OCI-M1 (cell line): ENCODE results near the gene TPP2.

Experiments
- DNase-seq: peaks from one replicate; lab custom pipeline; 2025; lab: John Stamatoyannopoulos, UW

TPP2 gene

GRCh38 chr13:102596147-102597028 is at the start of gene TPP2:
TSS of gene TPP2 (plus strand) at chr13:102596986. CDS start at chr13:102597039, 53 bp downstream.
- peak; percentile 99 for DNase-seq

- no peak for DNase-seq
These were observed 48.0 kb upstream of the TPP2 start for GRCh38 chr13:102548811-102549210.

- no peak for DNase-seq
These were observed 46.3 kb upstream of the TPP2 start for GRCh38 chr13:102550507-102550906.

GRCh38 chr13:102555914-102556553 is 40.8 kb upstream of the TPP2 start:
- peak; percentile 74 for DNase-seq

GRCh38 chr13:102556806-102557205 is 40.0 kb upstream of the TPP2 start:
- DNase-seq, result no peak

GRCh38 chr13:102558029-102558428 is 38.8 kb upstream of the TPP2 start:
- no peak for DNase-seq

GRCh38 chr13:102561933-102562332 is 34.9 kb upstream of the TPP2 start:
- DNase-seq, result no peak

- no peak for DNase-seq
These were observed 33.5 kb upstream of the TPP2 start for GRCh38 chr13:102563267-102563666.

GRCh38 chr13:102564564-102564963 is 32.2 kb upstream of the TPP2 start:
- no peak for DNase-seq

- DNase-seq, result no peak
These were observed 30.3 kb upstream of the TPP2 start for GRCh38 chr13:102566513-102566912.

- DNase-seq, result no peak
These were observed 28.9 kb upstream of the TPP2 start for GRCh38 chr13:102567857-102568256.

- no peak for DNase-seq
These were observed 27.3 kb upstream of the TPP2 start for GRCh38 chr13:102569488-102569887.

GRCh38 chr13:102571075-102571474 is 25.7 kb upstream of the TPP2 start:
- peak; percentile 27 for DNase-seq

GRCh38 chr13:102572323-102572722 is 24.5 kb upstream of the TPP2 start:
- DNase-seq, result no peak

- DNase-seq, result peak; percentile 86
These were observed 16.1 kb upstream of the TPP2 start for GRCh38 chr13:102580552-102581169.

- no peak for DNase-seq
These were observed 14.5 kb upstream of the TPP2 start for GRCh38 chr13:102582256-102582655.

- peak; percentile 92 for DNase-seq
These were observed 12.4 kb upstream of the TPP2 start for GRCh38 chr13:102584434-102584833.

- no peak for DNase-seq
These were observed 10.2 kb upstream of the TPP2 start for GRCh38 chr13:102586615-102587014.

- DNase-seq, result peak; percentile 18
These were observed 8.9 kb upstream of the TPP2 start for GRCh38 chr13:102587916-102588315.

GRCh38 chr13:102589301-102589822 is 7.4 kb upstream of the TPP2 start:
- no peak for DNase-seq

GRCh38 chr13:102591988-102592781 is 4.6 kb upstream of the TPP2 start:
- DNase-seq, result peak; percentile 93

GRCh38 chr13:102593466-102593865 is 3.3 kb upstream of the TPP2 start:
- no peak for DNase-seq
